ENCODE results near the gene AMD1.

GRCh38 chr6:110938171-110938570, 63.6 kb downstream of the AMD1 start:
- TF ChIP-seq POLR2A (IDR thresholded peaks at IDR 0.05) (no peak), CTCF (IDR thresholded peaks at IDR 0.05) (no peak)
